IPS-NIHi7 (cell line): ENCODE results near the gene EXOC4.
A peak's percentile ranks its signal among the peaks of the same experiment; 100 is the strongest.
"Not testable (repeated sequence)": the region's sequence is repeated elsewhere in the genome, so short reads cannot be mapped to it uniquely, and the experiment has no call there.

ENCODE experiments used
- DNase-seq: peaks from one replicate; pipeline ENCODE4 v3.0.0; 2012; ENCODE audit warnings: mixed read lengths; ENCODE audit errors: extremely low spot score

Gene EXOC4

DNA sequence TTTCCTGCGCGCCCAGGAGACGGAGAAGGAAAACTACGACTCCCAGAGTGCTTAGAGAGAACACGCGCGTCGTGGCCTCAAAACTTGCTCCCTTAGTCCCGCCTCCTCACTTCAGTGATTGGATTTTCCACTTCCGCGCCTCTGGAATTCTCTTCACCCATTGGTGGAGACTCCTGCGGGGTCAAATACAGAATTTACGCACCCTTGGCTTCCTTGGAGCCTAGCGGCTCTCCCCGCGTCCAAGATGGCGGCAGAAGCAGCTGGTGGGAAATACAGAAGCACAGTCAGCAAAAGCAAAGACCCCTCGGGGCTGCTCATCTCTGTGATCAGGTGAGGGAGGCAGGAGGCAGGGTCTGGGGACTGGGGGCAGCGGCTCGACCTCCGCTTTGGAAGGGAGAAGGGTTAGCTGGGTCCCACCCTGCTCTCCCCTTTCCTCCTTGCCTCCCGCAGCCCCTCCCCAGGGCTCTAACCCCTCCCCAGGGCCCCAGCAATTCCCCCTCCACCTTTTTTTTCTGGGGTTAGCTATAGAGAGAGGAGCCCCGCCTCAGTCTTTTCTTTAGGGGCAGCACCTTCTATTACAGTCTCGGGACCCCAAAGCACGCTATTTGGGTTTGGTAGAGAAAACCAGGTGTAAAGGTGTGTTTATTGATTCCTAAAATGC lies at the start of gene EXOC4:
TSS of gene EXOC4 (plus strand) at position 221 of the 661 bp plus-strand sequence.
- peak; percentile 96 for DNase-seq

DNA sequence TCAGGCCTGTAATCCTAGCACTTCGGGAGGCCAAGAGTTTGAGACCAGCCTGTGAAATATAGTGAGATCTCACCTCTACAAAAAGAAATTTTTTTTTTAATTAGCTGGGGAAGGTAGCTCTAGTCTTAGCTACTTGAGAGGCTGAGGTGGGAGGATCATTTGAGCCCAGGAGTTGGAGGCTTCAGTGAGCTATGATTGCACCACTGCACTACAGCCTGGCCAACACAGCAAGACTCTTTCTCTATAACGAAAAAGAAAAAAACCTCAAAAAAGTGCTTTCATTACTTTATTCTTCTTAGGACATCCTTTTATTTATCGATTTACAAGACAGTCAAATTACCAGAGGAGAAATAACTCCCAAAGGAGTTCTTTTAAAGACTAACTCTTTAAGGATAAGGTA lies 49.4 kb upstream of the EXOC4 start:
- no peak for DNase-seq

DNA sequence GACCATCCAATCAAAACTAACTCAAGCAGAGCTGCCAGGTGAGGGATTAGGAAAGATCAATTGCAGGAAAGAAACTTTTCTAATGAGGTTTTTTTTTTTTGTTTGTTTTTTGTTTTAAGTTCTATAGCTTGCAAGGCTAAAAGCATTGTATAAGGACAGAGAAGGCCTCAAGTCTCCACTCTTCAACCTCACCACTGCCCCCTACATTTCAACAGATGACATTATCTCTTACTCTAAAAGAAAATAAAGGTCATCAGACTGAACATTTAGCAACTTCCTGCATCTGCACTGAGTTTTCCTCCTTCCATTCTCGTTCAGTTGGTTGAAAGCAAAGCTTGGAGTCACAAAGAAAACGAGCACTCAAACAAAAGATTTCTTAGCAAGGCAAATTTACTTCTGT lies 45.2 kb upstream of the EXOC4 start:
- DNase-seq: peak; percentile 33

- not testable (repeated sequence) for DNase-seq
Measured at GRCh38 chr7:133210817-133211216, 42.1 kb upstream of the EXOC4 start.

DNA sequence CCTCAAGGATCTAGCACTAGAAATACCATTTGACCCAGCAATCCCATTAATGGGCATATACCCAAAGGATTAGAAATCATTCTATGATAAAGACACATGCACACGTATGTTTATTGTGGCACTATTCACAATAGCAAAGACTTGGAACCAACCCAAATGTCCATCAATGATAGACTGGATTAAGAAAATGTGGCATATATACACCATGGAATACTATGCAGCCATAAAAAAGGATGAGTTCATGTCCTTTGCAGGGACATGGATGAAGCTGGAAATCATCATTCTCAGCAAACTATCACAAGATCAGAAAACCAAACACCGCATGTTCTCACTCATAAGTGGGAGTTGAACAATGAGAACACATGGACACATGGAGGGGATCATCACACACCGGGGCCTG lies 39.1 kb upstream of the EXOC4 start:
- not testable (repeated sequence) for DNase-seq

GRCh38 chr7:133217773-133218172 lies 35.1 kb upstream of the EXOC4 start:
- no peak for DNase-seq

DNA sequence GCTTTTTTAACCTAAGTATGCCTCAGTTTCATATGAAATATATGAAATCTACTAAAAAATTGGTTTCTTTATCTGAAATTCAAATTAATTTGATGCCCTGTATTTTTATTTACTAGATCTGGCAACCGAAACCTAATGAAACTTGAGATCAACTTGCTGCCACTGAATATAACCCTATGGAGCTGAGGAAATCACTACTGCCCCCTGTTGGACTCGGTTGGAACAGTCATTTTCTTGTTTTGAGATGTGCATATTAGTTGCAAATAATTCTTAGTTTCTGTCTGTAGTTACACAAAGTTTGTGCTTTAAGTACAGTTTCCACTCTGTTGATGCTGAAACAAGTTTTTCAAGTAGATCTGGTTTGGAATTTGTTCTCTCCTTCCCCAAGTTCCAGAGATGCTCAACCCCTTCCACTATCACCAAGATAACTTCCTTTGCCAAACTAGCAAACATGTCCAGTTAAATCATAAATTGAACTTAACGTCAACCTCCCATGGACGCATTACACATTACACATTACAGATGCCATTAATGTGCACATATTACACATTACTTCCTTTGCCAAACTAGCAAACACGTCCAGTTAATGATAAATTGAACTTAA lies 22.2 kb upstream of the EXOC4 start:
- DNase-seq: peak; percentile 55

GRCh38 chr7:133233142-133233541 lies 19.7 kb upstream of the EXOC4 start:
- no peak for DNase-seq

DNA sequence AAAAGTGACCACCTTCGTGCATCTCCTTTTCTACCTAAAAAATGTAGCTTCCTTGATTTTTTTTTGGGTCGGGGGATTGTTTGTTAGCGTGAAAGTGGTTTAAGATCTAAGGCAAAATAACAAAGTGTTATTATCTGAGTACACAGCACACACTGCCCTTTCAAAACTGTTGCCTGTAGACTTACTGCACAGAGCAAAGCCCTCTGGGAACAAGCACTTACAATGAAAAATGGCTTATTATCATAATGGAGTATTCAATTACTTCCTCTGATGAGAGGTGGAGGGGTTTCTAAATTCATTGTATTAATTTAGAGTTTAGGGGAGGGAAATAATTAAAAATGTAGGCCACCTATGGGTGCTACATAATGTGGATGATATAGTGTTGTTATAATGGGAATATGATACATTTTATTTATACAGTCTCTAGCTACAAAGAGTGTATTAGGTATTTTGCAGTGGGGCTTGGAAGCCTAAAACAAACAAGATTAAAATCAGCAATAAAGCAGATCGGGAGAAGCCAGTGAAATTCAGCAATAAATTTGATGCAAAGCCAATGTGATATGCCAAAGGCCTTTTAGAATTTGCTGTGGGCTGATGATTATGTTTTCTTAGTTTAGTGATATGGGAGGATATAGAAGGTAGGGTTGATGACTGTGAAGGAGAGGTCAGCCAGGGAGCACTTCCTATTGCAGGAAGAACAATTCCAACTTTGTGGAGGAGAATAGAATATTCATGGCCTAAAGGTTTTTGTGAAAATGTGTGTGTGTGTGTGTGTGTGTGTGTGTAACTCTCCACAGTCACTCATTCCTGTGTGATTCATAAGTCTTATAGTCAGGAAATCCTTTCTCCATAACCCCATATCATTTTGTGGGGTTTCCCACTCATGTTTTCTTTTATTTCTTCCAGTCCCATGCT lies 17.7 kb upstream of the EXOC4 start:
- no peak for DNase-seq

DNA sequence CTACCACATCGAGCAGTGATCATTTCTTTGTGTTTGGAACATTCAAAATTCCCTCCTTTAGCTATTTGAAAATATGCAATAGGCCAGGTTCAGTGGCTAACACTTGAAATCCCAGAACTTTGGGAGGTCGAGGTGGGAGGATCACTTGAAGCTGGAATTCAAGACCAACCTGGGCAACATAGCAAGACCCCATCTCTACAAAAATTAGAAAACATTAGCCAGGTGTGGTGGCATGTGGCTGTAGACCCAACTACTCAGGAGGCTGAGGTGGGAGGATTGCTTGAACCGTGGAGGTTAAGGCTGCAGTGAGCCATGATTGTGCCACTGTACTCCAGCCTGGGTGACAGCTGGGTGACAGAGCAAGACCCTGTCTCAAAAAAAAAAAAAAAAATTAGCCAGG lies 15.3 kb upstream of the EXOC4 start:
- DNase-seq: no peak

DNA sequence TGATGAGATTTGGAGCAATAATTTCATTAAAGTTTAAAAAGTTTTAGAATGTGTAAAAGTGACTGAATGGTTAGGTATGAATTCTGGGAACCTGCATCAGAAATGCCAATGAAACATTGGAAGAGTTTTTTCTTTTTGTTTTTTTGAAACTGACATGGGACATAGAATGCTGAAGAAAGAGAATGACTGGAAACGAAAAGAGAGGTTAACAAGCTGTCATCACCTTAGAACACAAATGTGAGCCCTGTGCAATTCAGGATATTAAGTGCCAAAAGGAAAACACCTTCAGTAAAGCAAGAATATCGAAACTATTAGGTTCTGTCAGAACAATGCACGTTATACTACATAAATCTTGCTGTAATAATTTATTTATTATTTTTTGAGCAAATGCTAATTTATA lies 12.6 kb upstream of the EXOC4 start:
- DNase-seq: no peak

GRCh38 chr7:133246558-133246957 lies 6.3 kb upstream of the EXOC4 start:
- DNase-seq: no peak

GRCh38 chr7:133248901-133249300 lies 4.0 kb upstream of the EXOC4 start:
- no peak for DNase-seq

DNA sequence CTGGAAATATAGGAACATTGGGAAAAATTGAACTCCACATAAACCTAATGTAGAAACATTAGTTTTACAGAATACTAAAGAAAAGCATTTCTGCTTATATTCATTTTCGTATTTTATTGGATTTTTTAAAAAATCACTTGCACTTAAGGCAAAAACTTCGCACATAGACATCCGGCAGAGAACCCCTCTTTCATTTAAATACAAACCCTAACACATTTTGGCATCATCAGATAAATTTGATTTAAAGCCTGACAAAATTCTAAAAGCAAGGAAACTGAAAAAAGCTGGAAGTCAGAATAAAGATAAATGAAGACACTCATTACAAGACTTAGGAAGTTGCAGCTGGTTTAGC lies 396 bp upstream of the EXOC4 start:
- DNase-seq: no peak

DNA sequence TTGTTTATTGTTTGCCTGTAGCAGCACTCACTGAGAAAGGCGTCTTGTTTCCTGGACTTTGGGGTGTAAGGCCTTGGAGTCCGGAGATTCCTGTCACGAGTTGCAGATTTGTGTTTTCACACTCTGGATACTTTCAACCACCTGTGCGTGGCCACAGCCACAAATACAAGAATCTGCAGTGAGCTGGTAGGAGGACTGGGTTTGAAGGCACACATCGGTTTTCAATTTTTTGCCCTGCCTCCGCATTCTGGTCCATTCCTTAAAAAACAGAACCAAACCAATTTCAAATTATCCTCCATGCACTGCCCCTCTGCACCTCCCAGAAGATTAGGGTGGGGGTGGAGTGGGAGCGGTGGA lies 619 bp downstream of the EXOC4 start:
- DNase-seq: no peak

DNA sequence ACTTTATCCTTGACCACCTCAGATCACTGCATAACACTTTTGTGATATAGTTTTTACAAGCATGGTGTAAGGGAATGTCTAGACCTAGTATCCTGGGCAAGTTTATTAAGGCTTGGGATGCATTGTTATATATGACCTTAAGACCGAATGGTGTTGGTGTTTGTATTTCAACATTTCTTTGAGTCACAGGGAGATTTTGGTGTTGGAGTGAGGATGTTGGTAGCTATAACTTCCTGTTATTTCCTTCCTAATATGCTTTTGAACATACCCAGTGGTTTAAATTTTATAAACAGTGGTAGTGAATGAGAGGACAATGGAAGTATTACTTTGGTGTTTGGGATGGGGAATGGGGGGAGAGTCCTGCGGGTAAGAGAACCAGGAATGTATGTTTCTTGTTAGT lies 2.6 kb downstream of the EXOC4 start:
- DNase-seq: no peak

DNA sequence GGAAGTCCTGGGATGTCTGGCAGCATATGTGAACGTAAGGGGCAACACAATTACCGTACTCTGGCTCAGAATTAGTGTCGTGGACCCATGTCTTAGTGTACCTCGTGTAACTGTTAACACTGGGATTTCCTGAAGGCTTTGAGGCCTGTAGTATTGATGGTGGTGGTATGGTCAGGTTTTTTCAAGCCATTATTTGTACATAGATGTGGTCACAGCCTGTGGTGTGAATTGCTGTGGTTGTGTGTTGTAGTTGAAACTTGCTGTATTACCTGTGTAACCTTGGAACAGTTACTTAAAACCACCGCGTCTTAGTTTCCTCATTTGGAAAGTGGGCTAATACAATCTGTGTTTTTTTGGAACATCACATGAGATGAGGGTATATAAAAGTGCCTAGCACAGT lies 5.3 kb downstream of the EXOC4 start:
- DNase-seq: no peak

- no peak for DNase-seq
Measured at GRCh38 chr7:133265821-133266220, 12.9 kb downstream of the EXOC4 start.

- DNase-seq: no peak
Measured at GRCh38 chr7:133268355-133268754, 15.5 kb downstream of the EXOC4 start.

- DNase-seq: no peak
Measured at GRCh38 chr7:133272336-133272735, 19.5 kb downstream of the EXOC4 start.

GRCh38 chr7:133273227-133273626 lies 20.3 kb downstream of the EXOC4 start:
- no peak for DNase-seq

GRCh38 chr7:133274265-133274664 lies 21.4 kb downstream of the EXOC4 start:
- DNase-seq: no peak

- peak; percentile 38 for DNase-seq
Measured at GRCh38 chr7:133275008-133275407, 22.1 kb downstream of the EXOC4 start.
